Measurements from ENCODE around the gene LCLAT1.
"Not testable (repeated sequence)": the region's sequence is repeated elsewhere in the genome, so short reads cannot be mapped to it uniquely, and the experiment has no call there.

The LCLAT1 gene

DNA sequence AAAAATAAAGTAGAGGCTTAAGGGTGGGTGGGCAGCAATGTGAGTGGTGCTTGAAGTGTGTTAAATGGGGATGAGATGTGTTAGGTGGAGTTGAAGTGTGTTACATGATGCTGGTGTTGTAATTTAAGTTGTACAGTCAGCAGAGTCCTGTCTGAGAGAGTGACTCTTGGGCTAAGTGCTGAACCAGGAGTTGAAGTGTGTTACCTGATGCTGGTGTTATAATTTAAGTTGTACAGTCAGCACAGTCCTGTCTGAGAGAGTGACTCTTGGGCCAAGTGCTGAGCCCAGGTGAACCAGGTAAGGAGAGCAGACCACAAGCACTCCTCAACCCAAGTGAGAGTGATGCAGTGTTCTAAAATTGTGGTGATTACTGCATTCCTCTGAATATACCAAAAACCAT, 40.6 kb downstream of the LCLAT1 start:
- no peak for DNase-seq (ENCODE audit: extremely low read depth, low read depth)
- TF ChIP-seq, protein P1, sequence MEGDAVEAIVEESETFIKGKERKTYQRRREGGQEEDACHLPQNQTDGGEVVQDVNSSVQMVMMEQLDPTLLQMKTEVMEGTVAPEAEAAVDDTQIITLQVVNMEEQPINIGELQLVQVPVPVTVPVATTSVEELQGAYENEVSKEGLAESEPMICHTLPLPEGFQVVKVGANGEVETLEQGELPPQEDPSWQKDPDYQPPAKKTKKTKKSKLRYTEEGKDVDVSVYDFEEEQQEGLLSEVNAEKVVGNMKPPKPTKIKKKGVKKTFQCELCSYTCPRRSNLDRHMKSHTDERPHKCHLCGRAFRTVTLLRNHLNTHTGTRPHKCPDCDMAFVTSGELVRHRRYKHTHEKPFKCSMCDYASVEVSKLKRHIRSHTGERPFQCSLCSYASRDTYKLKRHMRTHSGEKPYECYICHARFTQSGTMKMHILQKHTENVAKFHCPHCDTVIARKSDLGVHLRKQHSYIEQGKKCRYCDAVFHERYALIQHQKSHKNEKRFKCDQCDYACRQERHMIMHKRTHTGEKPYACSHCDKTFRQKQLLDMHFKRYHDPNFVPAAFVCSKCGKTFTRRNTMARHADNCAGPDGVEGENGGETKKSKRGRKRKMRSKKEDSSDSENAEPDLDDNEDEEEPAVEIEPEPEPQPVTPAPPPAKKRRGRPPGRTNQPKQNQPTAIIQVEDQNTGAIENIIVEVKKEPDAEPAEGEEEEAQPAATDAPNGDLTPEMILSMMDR (IDR thresholded peaks at IDR 0.05; ENCODE audit: low read depth, low read length): no peak

DNA sequence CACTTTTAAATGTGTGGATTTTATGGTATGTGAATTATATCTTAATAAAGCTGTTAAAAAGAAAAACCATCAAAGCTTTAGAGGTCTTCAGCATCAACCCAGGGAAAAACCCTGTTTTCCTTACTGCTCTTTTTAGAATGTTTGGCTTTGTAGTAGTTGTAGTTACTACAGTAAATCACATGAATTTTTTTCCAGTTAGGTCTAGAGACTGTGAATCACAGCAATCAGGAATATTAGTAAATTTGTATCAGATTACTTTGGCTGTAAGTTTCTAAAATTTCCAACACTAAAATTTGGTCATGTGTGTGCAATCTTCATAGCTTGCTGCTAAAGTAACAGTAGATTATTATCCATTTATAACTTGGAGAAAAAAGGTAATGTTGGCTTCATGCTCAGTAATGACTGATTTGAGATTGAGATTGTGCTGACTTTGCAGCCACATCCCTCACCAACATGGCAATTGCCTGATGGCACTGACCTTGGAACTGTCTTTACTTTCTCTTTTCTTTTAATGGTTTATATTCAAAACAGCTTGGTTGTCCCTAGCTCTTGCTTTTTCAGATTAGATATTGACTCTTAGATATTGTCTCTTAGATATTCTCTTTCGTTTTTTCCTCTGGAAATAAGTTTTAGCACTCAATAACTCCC, 41.1 kb downstream of the LCLAT1 start:
- TF ChIP-seq, protein P1 (IDR thresholded peaks at IDR 0.05; ENCODE audit: low read depth, low read length): no peak
- DNase-seq (ENCODE audit: extremely low read depth, low read depth): no peak

DNA sequence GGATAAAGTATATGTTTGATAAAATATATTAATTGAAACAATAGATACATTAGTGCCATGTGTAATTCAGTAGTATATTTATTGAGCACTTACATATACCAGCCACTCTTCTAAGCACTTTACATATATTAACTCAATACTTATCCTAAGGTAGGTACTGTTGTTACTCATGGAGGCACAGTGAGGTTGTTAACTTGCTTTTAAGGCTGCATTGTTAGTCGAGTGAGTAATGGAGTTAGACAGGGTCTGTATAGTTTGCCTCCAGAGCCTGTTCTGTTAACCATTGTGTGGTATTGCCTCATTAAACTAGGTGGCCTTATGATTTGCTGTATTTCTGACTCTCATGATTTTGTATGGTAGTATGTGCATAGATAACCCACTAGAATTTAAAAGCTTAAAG, 44.2 kb downstream of the LCLAT1 start:
- TF ChIP-seq, protein P1 (IDR thresholded peaks at IDR 0.05; ENCODE audit: low read depth, low read length): no peak
- no peak for DNase-seq (ENCODE audit: extremely low read depth, low read depth)

DNA sequence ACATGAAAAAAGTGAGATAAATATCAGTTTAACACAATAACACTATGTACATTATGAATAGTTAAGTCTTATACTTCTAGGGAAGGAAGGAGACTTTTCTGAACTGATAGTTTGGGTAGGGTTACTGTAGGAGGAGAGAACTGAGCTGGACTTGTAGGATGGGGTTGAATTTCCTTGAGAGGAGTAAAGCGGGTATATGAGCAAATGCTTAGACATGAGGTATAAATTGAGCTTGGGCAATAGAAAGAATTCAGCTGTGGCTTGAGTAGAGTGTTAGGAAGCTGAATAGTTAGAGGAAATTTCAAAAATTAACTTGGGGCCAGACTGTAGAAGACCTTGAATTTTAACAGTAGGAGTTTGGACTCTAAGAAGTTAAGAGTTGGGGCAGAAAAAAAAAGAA, 45.1 kb downstream of the LCLAT1 start:
- DNase-seq (ENCODE audit: extremely low read depth, low read depth): no peak
- TF ChIP-seq, protein P1 (IDR thresholded peaks at IDR 0.05; ENCODE audit: low read depth, low read length): no peak

DNA sequence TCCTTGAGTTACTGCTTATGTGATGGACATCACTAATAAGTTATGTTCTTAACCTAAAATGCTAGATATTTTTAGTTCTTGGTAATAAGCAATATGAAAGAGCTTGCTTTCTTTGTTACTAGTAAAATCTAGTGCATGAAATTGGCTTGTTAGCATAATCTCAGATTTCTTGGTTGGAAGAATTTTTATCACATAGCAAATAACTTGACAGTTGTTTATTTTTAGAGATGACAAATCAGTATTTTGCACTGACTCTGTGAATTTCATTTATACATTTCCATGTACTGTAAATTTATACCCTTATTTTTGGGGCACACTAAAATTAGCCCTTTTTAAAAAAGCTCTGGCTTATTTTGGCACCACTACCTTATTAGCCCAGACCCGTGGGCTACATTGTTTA, 45.6 kb downstream of the LCLAT1 start:
- DNase-seq (ENCODE audit: extremely low read depth, low read depth): no peak
- TF ChIP-seq, protein P1 (IDR thresholded peaks at IDR 0.05; ENCODE audit: low read depth, low read length): no peak

DNA sequence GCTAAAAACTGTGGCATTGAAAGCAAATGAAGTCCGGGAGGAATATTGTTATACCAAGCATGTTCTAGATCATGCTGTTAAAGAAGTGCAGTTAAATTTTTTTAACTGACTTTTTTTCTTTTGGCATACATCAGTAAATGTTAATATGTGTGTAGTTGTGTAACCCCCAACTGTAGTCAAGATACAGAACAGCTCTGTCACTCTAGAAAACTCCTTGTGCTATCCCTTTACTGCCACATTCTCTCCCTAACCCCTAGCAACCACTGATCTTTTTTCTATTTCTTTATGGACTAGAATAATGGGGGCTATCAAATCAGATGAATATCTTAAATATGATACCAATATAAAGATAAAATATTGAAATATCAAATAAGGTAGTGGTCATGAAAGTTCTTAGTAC, 46.4 kb downstream of the LCLAT1 start:
- TF ChIP-seq, protein P1 (IDR thresholded peaks at IDR 0.05; ENCODE audit: low read depth, low read length): no peak
- no peak for DNase-seq (ENCODE audit: extremely low read depth, low read depth)

DNA sequence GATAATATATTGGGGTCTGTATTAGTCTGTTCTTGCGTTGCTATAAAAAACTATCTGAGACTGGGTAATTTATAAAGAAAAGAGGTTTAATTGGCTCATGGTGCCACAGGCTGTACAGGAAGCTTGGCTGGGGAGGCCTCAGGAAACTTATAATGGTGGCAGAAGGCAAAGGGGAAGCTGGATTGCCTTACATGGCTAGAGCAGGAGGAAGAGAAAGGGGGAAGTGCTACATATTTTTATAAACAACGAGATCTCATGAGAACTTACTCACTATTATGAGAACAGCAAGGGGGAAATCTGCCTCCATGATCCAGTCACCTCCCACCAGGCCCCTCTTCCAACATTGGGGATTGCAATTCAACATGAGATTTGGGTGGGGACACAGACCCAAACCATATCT, 48.9 kb downstream of the LCLAT1 start:
- not testable (repeated sequence) for DNase-seq (ENCODE audit: extremely low read depth, low read depth)

DNA sequence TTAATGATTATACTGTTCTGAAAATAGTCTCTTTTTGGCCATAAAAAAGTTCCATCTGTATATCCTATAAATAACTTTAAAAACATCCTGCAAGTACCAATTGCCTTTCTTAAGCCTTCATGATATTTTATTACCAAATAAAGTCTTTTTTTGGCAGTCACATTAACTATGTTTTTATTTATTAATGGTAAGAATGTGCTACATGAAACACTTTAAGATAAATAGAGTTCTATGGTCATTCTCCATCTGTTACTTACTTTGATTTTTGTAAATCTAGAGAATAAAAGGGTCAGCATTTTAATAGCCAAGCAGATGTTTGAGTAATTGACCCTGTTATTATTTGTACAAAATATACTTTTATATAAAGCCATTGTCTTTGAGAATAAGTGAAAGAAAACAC, 52.6 kb downstream of the LCLAT1 start:
- TF ChIP-seq, protein P1 (IDR thresholded peaks at IDR 0.05; ENCODE audit: low read depth, low read length): no peak

More for the DNA sequence above, 52.6 kb downstream of the LCLAT1 start:
- DNase-seq (ENCODE audit: extremely low read depth, low read depth): no peak
